ENCODE results near the gene GOSR2.
"Not testable (repeated sequence)": the region's sequence is repeated elsewhere in the genome, so short reads cannot be mapped to it uniquely, and the experiment has no call there.

GOSR2 gene

GRCh38 chr17:46950997-46951621 lies 28.1 kb downstream of the GOSR2 start:
- Histone ChIP-seq H3K4me1 (ENCODE audit: insufficient read depth, low read length) (no peaks in the 10 kb centered on the region), H3K4me3 (ENCODE audit: low read depth in 1 of 2, low read length in 2 of 2) (no peak overlapping the region), H3K27me3 (ENCODE audit: control insufficient read depth in 1 of 2, insufficient read depth in 2 of 2, low read length in 2 of 2) (no peaks in the 10 kb centered on the region), H3K9me3 (ENCODE audit: low read length) (no peaks in the 10 kb centered on the region), H3K9ac (ENCODE audit: low read length) (no peak overlapping the region), H3K36me3 (ENCODE audit: insufficient read depth, low read length) (no peaks in the 10 kb centered on the region), H3K27ac (ENCODE audit: low read depth, low read length) (no peak overlapping the region)

- Histone ChIP-seq H3K36me3 (ENCODE audit: insufficient read depth, low read length) (no peaks in the 10 kb centered on the region), H3K9ac (ENCODE audit: low read length) (no peak overlapping the region), H3K27me3 (ENCODE audit: control insufficient read depth in 1 of 2, insufficient read depth in 2 of 2, low read length in 2 of 2) (peaks cover 0 to 4% of the 10 kb centered on the region in 2 donors), H3K4me3 (ENCODE audit: low read depth in 1 of 2, low read length in 2 of 2) (no peak overlapping the region), H3K27ac (ENCODE audit: low read depth, low read length) (no peak overlapping the region), H3K4me1 (ENCODE audit: insufficient read depth, low read length) (no peaks in the 10 kb centered on the region), H3K9me3 (ENCODE audit: low read length) (no peaks in the 10 kb centered on the region)
These were observed 28.7 kb downstream of the GOSR2 start for GRCh38 chr17:46951706-46952105.

- no peak overlapping the region for H3K4me3 ChIP-seq (ENCODE audit: low read depth in 1 of 2, low read length in 2 of 2)
- H3K9ac ChIP-seq (ENCODE audit: low read length): no peak overlapping the region
- no peaks in the 10 kb centered on the region for H3K9me3 ChIP-seq (ENCODE audit: low read length)
- H3K27me3 ChIP-seq (ENCODE audit: control insufficient read depth in 1 of 2, insufficient read depth in 2 of 2, low read length in 2 of 2): peaks cover 0 to 6% of the 10 kb centered on the region in 2 donors
- H3K36me3 ChIP-seq (ENCODE audit: insufficient read depth, low read length): no peaks in the 10 kb centered on the region
- H3K27ac ChIP-seq (ENCODE audit: low read depth, low read length): no peak overlapping the region
- no peaks in the 10 kb centered on the region for H3K4me1 ChIP-seq (ENCODE audit: insufficient read depth, low read length)
These were observed 29.2 kb downstream of the GOSR2 start for GRCh38 chr17:46952115-46952514.

GRCh38 chr17:46953191-46953590 lies 30.2 kb downstream of the GOSR2 start:
- H3K36me3 ChIP-seq (ENCODE audit: insufficient read depth, low read length); H3K4me1 ChIP-seq (ENCODE audit: insufficient read depth, low read length); H3K9ac ChIP-seq (ENCODE audit: low read length); H3K4me3 ChIP-seq (ENCODE audit: low read depth in 1 of 2, low read length in 2 of 2); H3K27ac ChIP-seq (ENCODE audit: low read depth, low read length); H3K9me3 ChIP-seq (ENCODE audit: low read length); H3K27me3 ChIP-seq (ENCODE audit: control insufficient read depth in 1 of 2, insufficient read depth in 2 of 2, low read length in 2 of 2): not testable (repeated sequence)

- Histone ChIP-seq H3K4me3 (ENCODE audit: low read depth in 1 of 2, low read length in 2 of 2) (no peak overlapping the region), H3K9me3 (ENCODE audit: low read length) (no peaks in the 10 kb centered on the region), H3K27ac (ENCODE audit: low read depth, low read length) (no peak overlapping the region)
These were observed 35.2 kb downstream of the GOSR2 start for GRCh38 chr17:46958041-46958591.

GRCh38 chr17:46960152-46960551 lies 37.2 kb downstream of the GOSR2 start:
- no peaks in the 10 kb centered on the region for H3K4me1 ChIP-seq (ENCODE audit: insufficient read depth, low read length)
- H3K27me3 ChIP-seq (ENCODE audit: control insufficient read depth in 1 of 2, insufficient read depth in 2 of 2, low read length in 2 of 2): peaks cover 0 to 12% of the 10 kb centered on the region in 2 donors
- H3K27ac ChIP-seq (ENCODE audit: low read depth, low read length): no peak overlapping the region
- H3K4me3 ChIP-seq (ENCODE audit: low read depth in 1 of 2, low read length in 2 of 2): no peak overlapping the region
- no peaks in the 10 kb centered on the region for H3K36me3 ChIP-seq (ENCODE audit: insufficient read depth, low read length)
- H3K9ac ChIP-seq (ENCODE audit: low read length): no peak overlapping the region
- H3K9me3 ChIP-seq (ENCODE audit: low read length): no peaks in the 10 kb centered on the region

More at GRCh38 chr17:46958041-46958591, 35.2 kb downstream of the GOSR2 start:
- no peaks in the 10 kb centered on the region for H3K4me1 ChIP-seq (ENCODE audit: insufficient read depth, low read length)
- no peaks in the 10 kb centered on the region for H3K36me3 ChIP-seq (ENCODE audit: insufficient read depth, low read length)
- H3K27me3 ChIP-seq (ENCODE audit: control insufficient read depth in 1 of 2, insufficient read depth in 2 of 2, low read length in 2 of 2): peaks cover 0 to 12% of the 10 kb centered on the region in 2 donors
- no peak overlapping the region for H3K9ac ChIP-seq (ENCODE audit: low read length)

- Histone ChIP-seq H3K9ac (ENCODE audit: low read length) (no peak overlapping the region), H3K9me3 (ENCODE audit: low read length) (no peaks in the 10 kb centered on the region), H3K27ac (ENCODE audit: low read depth, low read length) (no peak overlapping the region), H3K4me3 (ENCODE audit: low read depth in 1 of 2, low read length in 2 of 2) (no peak overlapping the region), H3K27me3 (ENCODE audit: control insufficient read depth in 1 of 2, insufficient read depth in 2 of 2, low read length in 2 of 2) (peaks cover 0 to 5% of the 10 kb centered on the region in 2 donors), H3K4me1 (ENCODE audit: insufficient read depth, low read length) (no peaks in the 10 kb centered on the region), H3K36me3 (ENCODE audit: insufficient read depth, low read length) (no peaks in the 10 kb centered on the region)
These were observed 39.4 kb downstream of the GOSR2 start for GRCh38 chr17:46962374-46962790.

- no peaks in the 10 kb centered on the region for H3K9me3 ChIP-seq (ENCODE audit: low read length)
- no peak overlapping the region for H3K9ac ChIP-seq (ENCODE audit: low read length)
- peaks cover 6% of the 10 kb centered on the region for H3K36me3 ChIP-seq (ENCODE audit: insufficient read depth, low read length)
- H3K27me3 ChIP-seq (ENCODE audit: control insufficient read depth in 1 of 2, insufficient read depth in 2 of 2, low read length in 2 of 2): peaks cover 0 to 2% of the 10 kb centered on the region in 2 donors
- no peak overlapping the region for H3K27ac ChIP-seq (ENCODE audit: low read depth, low read length)
- H3K4me1 ChIP-seq (ENCODE audit: insufficient read depth, low read length): no peaks in the 10 kb centered on the region
- H3K4me3 ChIP-seq (ENCODE audit: low read depth in 1 of 2, low read length in 2 of 2): no peak overlapping the region
These were observed 40.6 kb downstream of the GOSR2 start for GRCh38 chr17:46963571-46963970.

- Histone ChIP-seq H3K27me3 (ENCODE audit: control insufficient read depth in 1 of 2, insufficient read depth in 2 of 2, low read length in 2 of 2) (no peaks in the 10 kb centered on the region), H3K4me3 (ENCODE audit: low read depth in 1 of 2, low read length in 2 of 2) (no peak overlapping the region), H3K4me1 (ENCODE audit: insufficient read depth, low read length) (no peaks in the 10 kb centered on the region), H3K9me3 (ENCODE audit: low read length) (no peaks in the 10 kb centered on the region), H3K9ac (ENCODE audit: low read length) (no peak overlapping the region), H3K36me3 (ENCODE audit: insufficient read depth, low read length) (peaks cover 10% of the 10 kb centered on the region), H3K27ac (ENCODE audit: low read depth, low read length) (no peak overlapping the region)
These were observed 41.6 kb downstream of the GOSR2 start for GRCh38 chr17:46964315-46965265.

GRCh38 chr17:46968224-46968834 lies 45.4 kb downstream of the GOSR2 start:
- no peak overlapping the region for H3K9ac ChIP-seq (ENCODE audit: low read length)
- H3K27me3 ChIP-seq (ENCODE audit: control insufficient read depth in 1 of 2, insufficient read depth in 2 of 2, low read length in 2 of 2): no peaks in the 10 kb centered on the region
- no peak overlapping the region for H3K4me3 ChIP-seq (ENCODE audit: low read depth in 1 of 2, low read length in 2 of 2)
- H3K4me1 ChIP-seq (ENCODE audit: insufficient read depth, low read length): no peaks in the 10 kb centered on the region
- H3K9me3 ChIP-seq (ENCODE audit: low read length): no peaks in the 10 kb centered on the region
- H3K27ac ChIP-seq (ENCODE audit: low read depth, low read length): no peak overlapping the region
- peaks cover 10% of the 10 kb centered on the region for H3K36me3 ChIP-seq (ENCODE audit: insufficient read depth, low read length)

- no peaks in the 10 kb centered on the region for H3K27me3 ChIP-seq (ENCODE audit: control insufficient read depth in 1 of 2, insufficient read depth in 2 of 2, low read length in 2 of 2)
- no peak overlapping the region for H3K4me3 ChIP-seq (ENCODE audit: low read depth in 1 of 2, low read length in 2 of 2)
- no peak overlapping the region for H3K27ac ChIP-seq (ENCODE audit: low read depth, low read length)
- H3K9me3 ChIP-seq (ENCODE audit: low read length): no peaks in the 10 kb centered on the region
- no peaks in the 10 kb centered on the region for H3K4me1 ChIP-seq (ENCODE audit: insufficient read depth, low read length)
- H3K36me3 ChIP-seq (ENCODE audit: insufficient read depth, low read length): peaks cover 10% of the 10 kb centered on the region
- H3K9ac ChIP-seq (ENCODE audit: low read length): no peak overlapping the region
These were observed 45.9 kb downstream of the GOSR2 start for GRCh38 chr17:46968896-46969295.
